Measurements from ENCODE around the gene OCA2.

DNA sequence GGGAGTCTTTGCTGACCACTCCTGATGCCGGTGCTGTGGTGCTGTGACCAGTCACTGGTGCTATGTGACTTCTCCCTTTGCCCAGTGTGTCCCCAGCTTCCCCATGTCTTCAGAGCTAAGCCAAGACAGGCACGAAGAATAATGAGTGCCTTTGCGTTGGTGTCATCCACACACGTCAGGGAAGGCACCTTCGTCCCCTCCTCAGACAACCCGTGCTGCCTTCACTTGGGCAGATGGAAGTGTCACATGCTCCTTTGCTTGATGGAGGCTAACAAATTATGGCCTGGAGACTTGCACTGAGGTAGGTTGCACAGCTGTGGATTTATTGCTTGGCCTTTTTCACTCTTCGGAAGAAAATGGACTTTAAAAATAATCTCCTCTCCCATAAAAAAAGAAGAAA is 291.8 kb downstream of the OCA2 start:
- TF ChIP-seq YY1 (IDR thresholded peaks at IDR 0.05; ENCODE audit: insufficient read depth, insufficient read length) (no peak), SUZ12 (IDR thresholded peaks at IDR 0.05; ENCODE audit: extremely low read depth, insufficient read depth, insufficient read length) (no peak), ZNF274 (IDR thresholded peaks at IDR 0.05; ENCODE audit: low read depth, low read length) (no peak)

Data from NT2/D1 (cell line).